SK-N-SH treated with all-trans-retinoic acid at 6 μM for 48 hours (cell line): Measurements from ENCODE around the gene PTPRN2.

ENCODE experiments used
- ATAC-seq: fragments of 200-7000 bp; cut with Tn5 transposase; 3 replicates; pipeline ENCODE4 v1.9.1; 2020; ENCODE audit warnings: mild to moderate bottlenecking, moderate library complexity
- ARNTL ChIP-seq: fragments of 450-650 bp; formaldehyde crosslinking; IDR thresholded peaks from 2 replicates; pipeline ENCODE4 v1.5.0; 2020; ENCODE audit warnings: low read depth, mild to moderate bottlenecking, moderate library complexity, borderline replicate concordance
- BACH2 ChIP-seq: fragments of 250-450 bp; sonication (Bioruptor Pico); IDR thresholded peaks from 2 replicates; pipeline ENCODE4 v1.9.0; 2021; ENCODE audit warnings: mild to moderate bottlenecking, borderline replicate concordance
- CSDC2 ChIP-seq: fragments of 250-450 bp; sonication (Bioruptor Pico); IDR thresholded peaks from 2 replicates; pipeline ENCODE4 v1.5.0; 2020; ENCODE audit warnings: mild to moderate bottlenecking, moderate library complexity
- ESRRG ChIP-seq: fragments of 250-450 bp; sonication (Bioruptor Pico); IDR thresholded peaks from 2 replicates; pipeline ENCODE4 v1.6.1; 2021; ENCODE audit warnings: mild to moderate bottlenecking
- GLIS3 ChIP-seq: fragments of 250-450 bp; sonication (Bioruptor Pico); IDR thresholded peaks from 2 replicates; pipeline ENCODE4 v1.5.0; 2020; ENCODE audit warnings: mild to moderate bottlenecking, moderate library complexity
- ISL1 ChIP-seq: fragments of 250-450 bp; sonication (Bioruptor Pico); IDR thresholded peaks from 2 replicates; pipeline ENCODE4 v2.1.2; 2022; ENCODE audit warnings: mild to moderate bottlenecking, moderate library complexity
- OSR1 ChIP-seq: fragments of 250-450 bp; sonication (Bioruptor Pico); IDR thresholded peaks from 2 replicates; pipeline ENCODE4 v1.8.0; 2022; ENCODE audit warnings: moderate library complexity, mild to moderate bottlenecking, inconsistent platforms
- PPARA ChIP-seq: fragments of 250-450 bp; sonication (Bioruptor Pico); IDR thresholded peaks from 2 replicates; pipeline ENCODE4 v1.5.0; 2020; ENCODE audit warnings: mild to moderate bottlenecking, borderline replicate concordance
- RARB ChIP-seq: fragments of 250-450 bp; sonication (Bioruptor Pico); IDR thresholded peaks from 2 replicates; pipeline ENCODE4 v1.8.0; 2021; ENCODE audit warnings: mild to moderate bottlenecking, moderate library complexity
- SNAI2 ChIP-seq: fragments of 250-450 bp; sonication (Bioruptor Pico); IDR thresholded peaks from 2 replicates; pipeline ENCODE4 v1.5.0; 2020; ENCODE audit warnings: mild to moderate bottlenecking, moderate library complexity
- TCF4 ChIP-seq: fragments of 250-450 bp; sonication (Bioruptor Pico); IDR thresholded peaks from 2 replicates; pipeline ENCODE4 v1.8.0; 2021; ENCODE audit warnings: mild to moderate bottlenecking, moderate library complexity, borderline replicate concordance
- TOX ChIP-seq: fragments of 250-450 bp; sonication (Bioruptor Pico); IDR thresholded peaks from 2 replicates; pipeline ENCODE4 v1.8.0; 2021; ENCODE audit warnings: mild to moderate bottlenecking, moderate library complexity, borderline replicate concordance
- ZC3H10 ChIP-seq: fragments of 250-450 bp; sonication (Bioruptor Pico); IDR thresholded peaks from 2 replicates; pipeline ENCODE4 v1.5.1; 2021; ENCODE audit warnings: mild to moderate bottlenecking, moderate library complexity
- ZFP3 ChIP-seq: fragments of 250-450 bp; sonication (Bioruptor Pico); IDR thresholded peaks from 2 replicates; pipeline ENCODE4 v1.5.0; 2020; ENCODE audit warnings: mild to moderate bottlenecking, moderate library complexity
- ZFP30 ChIP-seq: fragments of 450-650 bp; formaldehyde crosslinking; IDR thresholded peaks from 2 replicates; pipeline ENCODE4 v1.5.0; 2022; ENCODE audit warnings: mild to moderate bottlenecking, moderate library complexity
- ZNF565 ChIP-seq: fragments of 450-650 bp; formaldehyde crosslinking; conservative IDR thresholded peaks from 2 replicates; pipeline ENCODE4 v1.5.0; 2020; ENCODE audit warnings: low read depth, mild to moderate bottlenecking, moderate library complexity
- ZNF70 ChIP-seq: fragments of 450-650 bp; formaldehyde crosslinking; IDR thresholded peaks from 2 replicates; pipeline ENCODE4 v1.5.0; 2020; ENCODE audit warnings: mild to moderate bottlenecking, moderate library complexity
- ZNF8 ChIP-seq: fragments of 450-650 bp; formaldehyde crosslinking; IDR thresholded peaks from 2 replicates; pipeline ENCODE4 v1.5.0; 2020; ENCODE audit warnings: mild to moderate bottlenecking, moderate library complexity
- TF ChIP-seq, protein P1 (sequence below): fragments of 250-450 bp; sonication (Bioruptor Pico); IDR thresholded peaks from 2 replicates; pipeline ENCODE4 v1.5.1; 2021; ENCODE audit warnings: mild to moderate bottlenecking, moderate library complexity
- TF ChIP-seq, protein P2 (sequence below): fragments of 250-450 bp; sonication (Bioruptor Pico); IDR thresholded peaks from 2 replicates; pipeline ENCODE4 v1.8.0; 2021; ENCODE audit warnings: low read depth, mild to moderate bottlenecking, moderate library complexity, borderline replicate concordance
- TF ChIP-seq, protein P3 (sequence below): fragments of 250-450 bp; sonication (Bioruptor Pico); IDR thresholded peaks from 2 replicates; pipeline ENCODE4 v1.5.0; 2020; ENCODE audit warnings: mild to moderate bottlenecking, moderate library complexity
- TF ChIP-seq, protein P4 (sequence below): fragments of 250-450 bp; sonication (Bioruptor Pico); IDR thresholded peaks from 2 replicates; pipeline ENCODE4 v1.8.0; 2020; ENCODE audit warnings: mild to moderate bottlenecking, moderate library complexity, borderline replicate concordance

PTPRN2 gene

DNA sequence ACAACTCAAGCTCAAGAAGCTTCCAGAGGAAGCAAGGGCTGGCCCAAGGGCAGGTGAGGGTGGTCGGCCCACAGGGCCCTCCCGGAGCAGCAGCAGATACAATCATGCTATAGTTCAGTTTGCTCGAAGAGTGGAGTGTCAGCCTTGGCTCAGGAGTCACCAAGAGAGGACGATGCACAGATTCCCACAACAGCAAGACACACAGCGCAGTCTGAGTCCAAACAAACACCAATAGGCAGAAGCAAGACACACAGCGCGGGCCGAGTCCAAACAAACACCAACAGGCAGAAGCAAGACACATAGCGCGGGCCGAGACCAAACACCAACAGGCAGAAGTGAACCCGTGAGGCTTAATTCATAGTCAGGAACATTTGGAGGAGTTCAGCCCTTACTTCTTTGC, 138.4 kb downstream of the PTPRN2 start:
- ATAC-seq, result no peak
- TF ChIP-seq TOX (CRISPR knock-in tag) (no peak), ZNF565 (CRISPR knock-in tag) (no peak), GLIS3 (no peak), ZFP30 (CRISPR knock-in tag) (no peak), OSR1 (CRISPR knock-in tag) (no peak), ISL1 (CRISPR knock-in tag) (no peak), ESRRG (CRISPR knock-in tag) (no peak), ZNF70 (CRISPR knock-in tag) (no peak), PPARA (CRISPR knock-in tag) (no peak), BACH2 (CRISPR knock-in tag) (no peak), RARB (CRISPR knock-in tag) (no peak), ZC3H10 (CRISPR knock-in tag) (no peak), ZFP3 (CRISPR knock-in tag) (no peak), TCF4 (CRISPR knock-in tag) (no peak)
- TF ChIP-seq, protein P1, sequence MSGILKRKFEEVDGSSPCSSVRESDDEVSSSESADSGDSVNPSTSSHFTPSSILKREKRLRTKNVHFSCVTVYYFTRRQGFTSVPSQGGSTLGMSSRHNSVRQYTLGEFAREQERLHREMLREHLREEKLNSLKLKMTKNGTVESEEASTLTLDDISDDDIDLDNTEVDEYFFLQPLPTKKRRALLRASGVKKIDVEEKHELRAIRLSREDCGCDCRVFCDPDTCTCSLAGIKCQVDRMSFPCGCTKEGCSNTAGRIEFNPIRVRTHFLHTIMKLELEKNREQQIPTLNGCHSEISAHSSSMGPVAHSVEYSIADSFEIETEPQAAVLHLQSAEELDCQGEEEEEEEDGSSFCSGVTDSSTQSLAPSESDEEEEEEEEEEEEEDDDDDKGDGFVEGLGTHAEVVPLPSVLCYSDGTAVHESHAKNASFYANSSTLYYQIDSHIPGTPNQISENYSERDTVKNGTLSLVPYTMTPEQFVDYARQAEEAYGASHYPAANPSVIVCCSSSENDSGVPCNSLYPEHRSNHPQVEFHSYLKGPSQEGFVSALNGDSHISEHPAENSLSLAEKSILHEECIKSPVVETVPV (CRISPR knock-in tag), result no peak
- TF ChIP-seq, protein P2, sequence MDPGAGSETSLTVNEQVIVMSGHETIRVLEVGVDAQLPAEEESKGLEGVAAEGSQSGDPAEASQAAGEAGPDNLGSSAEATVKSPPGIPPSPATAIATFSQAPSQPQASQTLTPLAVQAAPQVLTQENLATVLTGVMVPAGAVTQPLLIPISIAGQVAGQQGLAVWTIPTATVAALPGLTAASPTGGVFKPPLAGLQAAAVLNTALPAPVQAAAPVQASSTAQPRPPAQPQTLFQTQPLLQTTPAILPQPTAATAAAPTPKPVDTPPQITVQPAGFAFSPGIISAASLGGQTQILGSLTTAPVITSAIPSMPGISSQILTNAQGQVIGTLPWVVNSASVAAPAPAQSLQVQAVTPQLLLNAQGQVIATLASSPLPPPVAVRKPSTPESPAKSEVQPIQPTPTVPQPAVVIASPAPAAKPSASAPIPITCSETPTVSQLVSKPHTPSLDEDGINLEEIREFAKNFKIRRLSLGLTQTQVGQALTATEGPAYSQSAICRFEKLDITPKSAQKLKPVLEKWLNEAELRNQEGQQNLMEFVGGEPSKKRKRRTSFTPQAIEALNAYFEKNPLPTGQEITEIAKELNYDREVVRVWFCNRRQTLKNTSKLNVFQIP (CRISPR knock-in tag), result no peak
- TF ChIP-seq, protein P3, sequence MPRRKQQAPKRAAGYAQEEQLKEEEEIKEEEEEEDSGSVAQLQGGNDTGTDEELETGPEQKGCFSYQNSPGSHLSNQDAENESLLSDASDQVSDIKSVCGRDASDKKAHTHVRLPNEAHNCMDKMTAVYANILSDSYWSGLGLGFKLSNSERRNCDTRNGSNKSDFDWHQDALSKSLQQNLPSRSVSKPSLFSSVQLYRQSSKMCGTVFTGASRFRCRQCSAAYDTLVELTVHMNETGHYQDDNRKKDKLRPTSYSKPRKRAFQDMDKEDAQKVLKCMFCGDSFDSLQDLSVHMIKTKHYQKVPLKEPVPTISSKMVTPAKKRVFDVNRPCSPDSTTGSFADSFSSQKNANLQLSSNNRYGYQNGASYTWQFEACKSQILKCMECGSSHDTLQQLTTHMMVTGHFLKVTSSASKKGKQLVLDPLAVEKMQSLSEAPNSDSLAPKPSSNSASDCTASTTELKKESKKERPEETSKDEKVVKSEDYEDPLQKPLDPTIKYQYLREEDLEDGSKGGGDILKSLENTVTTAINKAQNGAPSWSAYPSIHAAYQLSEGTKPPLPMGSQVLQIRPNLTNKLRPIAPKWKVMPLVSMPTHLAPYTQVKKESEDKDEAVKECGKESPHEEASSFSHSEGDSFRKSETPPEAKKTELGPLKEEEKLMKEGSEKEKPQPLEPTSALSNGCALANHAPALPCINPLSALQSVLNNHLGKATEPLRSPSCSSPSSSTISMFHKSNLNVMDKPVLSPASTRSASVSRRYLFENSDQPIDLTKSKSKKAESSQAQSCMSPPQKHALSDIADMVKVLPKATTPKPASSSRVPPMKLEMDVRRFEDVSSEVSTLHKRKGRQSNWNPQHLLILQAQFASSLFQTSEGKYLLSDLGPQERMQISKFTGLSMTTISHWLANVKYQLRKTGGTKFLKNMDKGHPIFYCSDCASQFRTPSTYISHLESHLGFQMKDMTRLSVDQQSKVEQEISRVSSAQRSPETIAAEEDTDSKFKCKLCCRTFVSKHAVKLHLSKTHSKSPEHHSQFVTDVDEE, result no peak
- TF ChIP-seq, protein P4, sequence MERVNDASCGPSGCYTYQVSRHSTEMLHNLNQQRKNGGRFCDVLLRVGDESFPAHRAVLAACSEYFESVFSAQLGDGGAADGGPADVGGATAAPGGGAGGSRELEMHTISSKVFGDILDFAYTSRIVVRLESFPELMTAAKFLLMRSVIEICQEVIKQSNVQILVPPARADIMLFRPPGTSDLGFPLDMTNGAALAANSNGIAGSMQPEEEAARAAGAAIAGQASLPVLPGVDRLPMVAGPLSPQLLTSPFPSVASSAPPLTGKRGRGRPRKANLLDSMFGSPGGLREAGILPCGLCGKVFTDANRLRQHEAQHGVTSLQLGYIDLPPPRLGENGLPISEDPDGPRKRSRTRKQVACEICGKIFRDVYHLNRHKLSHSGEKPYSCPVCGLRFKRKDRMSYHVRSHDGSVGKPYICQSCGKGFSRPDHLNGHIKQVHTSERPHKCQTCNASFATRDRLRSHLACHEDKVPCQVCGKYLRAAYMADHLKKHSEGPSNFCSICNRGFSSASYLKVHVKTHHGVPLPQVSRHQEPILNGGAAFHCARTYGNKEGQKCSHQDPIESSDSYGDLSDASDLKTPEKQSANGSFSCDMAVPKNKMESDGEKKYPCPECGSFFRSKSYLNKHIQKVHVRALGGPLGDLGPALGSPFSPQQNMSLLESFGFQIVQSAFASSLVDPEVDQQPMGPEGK (CRISPR knock-in tag), result no peak

DNA sequence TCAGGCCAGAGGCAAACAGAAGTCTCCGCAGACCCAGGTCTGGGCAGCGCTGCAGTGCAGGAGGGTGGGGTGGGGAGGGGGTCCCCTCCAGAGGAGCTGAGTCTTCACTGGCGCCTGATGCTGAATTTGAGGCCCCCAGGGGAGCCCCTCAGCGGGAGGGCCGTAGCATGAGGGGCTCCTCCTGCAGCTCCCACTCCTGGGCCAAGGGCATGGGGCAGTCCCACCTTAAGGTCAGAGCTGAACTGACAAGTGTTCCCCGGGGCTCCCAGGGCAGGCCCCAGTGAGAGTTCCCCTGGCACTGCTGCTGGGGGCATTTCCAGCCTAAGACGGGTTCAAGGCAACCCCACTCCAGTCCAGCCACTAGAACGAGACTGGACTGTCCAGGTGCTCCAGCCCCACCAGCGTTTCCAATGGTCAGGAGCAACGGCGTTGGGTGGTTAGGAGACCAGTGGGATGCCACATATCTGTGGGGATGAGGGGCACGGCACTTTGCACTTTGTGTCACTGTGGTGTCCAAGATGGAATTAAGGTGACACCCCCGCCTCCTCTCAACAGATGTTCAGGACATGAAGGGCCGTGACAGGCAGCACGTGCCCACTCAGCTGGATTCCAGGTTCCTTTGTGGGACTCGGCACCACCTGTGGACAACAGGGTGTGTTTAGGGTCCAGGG, 139.1 kb downstream of the PTPRN2 start:
- TF ChIP-seq ZFP3 (CRISPR knock-in tag) (no peak), GLIS3 (no peak), ZNF8 (CRISPR knock-in tag) (no peak), ISL1 (CRISPR knock-in tag) (no peak), PPARA (CRISPR knock-in tag) (no peak), TCF4 (CRISPR knock-in tag) (no peak), CSDC2 (no peak), BACH2 (CRISPR knock-in tag) (no peak), OSR1 (CRISPR knock-in tag) (no peak), SNAI2 (CRISPR knock-in tag) (no peak), ZNF565 (CRISPR knock-in tag) (no peak), ZFP30 (CRISPR knock-in tag) (no peak), ARNTL (CRISPR knock-in tag) (no peak)
- TF ChIP-seq, protein P4 (CRISPR knock-in tag), result no peak
- TF ChIP-seq, protein P3, result no peak
- ATAC-seq, result no peak
